DND-41 (cell line): Measurements from ENCODE around the gene FMN2.

Experiments
- ATAC-seq: fragments of 200-7000 bp; cut with Tn5 transposase; 3 replicates; pipeline ENCODE4 v1.9.1; 2021; ENCODE audit warnings: low read depth; ENCODE audit not compliant: insufficient read depth
- DNase-seq: peaks from one replicate; pipeline ENCODE4 v3.0.0-alpha.2; 2020
- H2AFZ ChIP-seq: 2 replicates; pipeline ENCODE4 v1.6.0; 2012; ENCODE audit warnings: low read depth, low read length
- H3K27ac ChIP-seq: 2 replicates; pipeline ENCODE4 v1.5.1; 2012; ENCODE audit warnings: low read length, inconsistent platforms
- H3K27me3 ChIP-seq: fragments of 200-600 bp; sonication (generic); 2 replicates; pipeline ENCODE4 v1.6.0; 2012; ENCODE audit warnings: low read length, mild to moderate bottlenecking, inconsistent platforms; ENCODE audit not compliant: insufficient read depth, poor library complexity
- H3K36me3 ChIP-seq: 2 replicates; pipeline ENCODE4 v1.5.1; 2012; ENCODE audit warnings: low read length, inconsistent platforms; ENCODE audit not compliant: insufficient read depth
- H3K4me1 ChIP-seq: 2 replicates; pipeline ENCODE4 v1.5.1; 2012; ENCODE audit warnings: mild to moderate bottlenecking, low read length; ENCODE audit not compliant: insufficient read depth
- H3K4me2 ChIP-seq: 2 replicates; pipeline ENCODE4 v1.6.0; 2012; ENCODE audit warnings: mild to moderate bottlenecking, moderate library complexity, low read length, inconsistent platforms; ENCODE audit not compliant: insufficient read depth
- H3K4me3 ChIP-seq, 2 experiments: fragments of 200-600 bp in 1 of 2; shearing (Covaris generic) in 1 of 2; 2 replicates each; pipeline ENCODE4 v1.5.1; 2012 to 2016; ENCODE audit warnings: inconsistent platforms in 2 of 2, low read length in 2 of 2, mild to moderate bottlenecking in 2 of 2, low read depth in 1 of 2, moderate library complexity in 1 of 2
- H3K79me2 ChIP-seq: 2 replicates; pipeline ENCODE4 v1.6.0; 2012; ENCODE audit warnings: low read length, inconsistent platforms; ENCODE audit not compliant: insufficient read depth
- H3K9ac ChIP-seq: 2 replicates; pipeline ENCODE4 v1.6.0; 2012; ENCODE audit warnings: low read depth, mild to moderate bottlenecking, inconsistent platforms, low read length, moderate library complexity
- H3K9me3 ChIP-seq: 2 replicates; pipeline ENCODE4 v1.5.1; 2012; ENCODE audit warnings: low read length, moderate library complexity, mild to moderate bottlenecking, inconsistent platforms; ENCODE audit not compliant: insufficient read depth, severe bottlenecking
- H4K20me1 ChIP-seq: 2 replicates; pipeline ENCODE4 v1.6.0; 2012; ENCODE audit warnings: low read length; ENCODE audit not compliant: insufficient read depth
- CTCF ChIP-seq: IDR thresholded peaks from 2 replicates; pipeline ENCODE4 v1.5.1; 2012; ENCODE audit warnings: borderline replicate concordance, low read length, moderate library complexity, mild to moderate bottlenecking; ENCODE audit not compliant: poor library complexity, severe bottlenecking; ENCODE audit errors: extremely low read depth
- EZH2 ChIP-seq: IDR thresholded peaks from 3 replicates; pipeline ENCODE4 v1.6.1; 2012; ENCODE audit warnings: borderline replicate concordance, low read depth, mild to moderate bottlenecking, moderate library complexity, low read length, inconsistent platforms; ENCODE audit not compliant: severe bottlenecking

FMN2 gene

GRCh38 chr1:240111558-240111957 lies 19.9 kb downstream of the FMN2 start:
- no peaks in the 10 kb centered on the region for H3K27me3 ChIP-seq
- H3K9ac ChIP-seq = no peak overlapping the region
- no peak overlapping the region for H3K27ac ChIP-seq
- TF ChIP-seq EZH2 = no peak
- no peak for TF ChIP-seq CTCF
- H4K20me1 ChIP-seq = no peaks in the 10 kb centered on the region
- no peak for DNase-seq
- no peak overlapping the region for H3K4me3 ChIP-seq
- H3K4me2 ChIP-seq = no peak overlapping the region
- ATAC-seq = no peak
- no peaks in the 10 kb centered on the region for H3K9me3 ChIP-seq
- no peaks in the 10 kb centered on the region for H3K79me2 ChIP-seq
- H2AFZ ChIP-seq = no peak overlapping the region
- H3K4me1 ChIP-seq = no peaks in the 10 kb centered on the region
- H3K36me3 ChIP-seq = no peaks in the 10 kb centered on the region

- Histone ChIP-seq H3K36me3 (no peaks in the 10 kb centered on the region), H3K4me1 (no peaks in the 10 kb centered on the region), H4K20me1 (no peaks in the 10 kb centered on the region), H3K4me2 (no peak overlapping the region), H3K4me3 (no peak overlapping the region), H3K27me3 (no peaks in the 10 kb centered on the region), H3K9me3 (peaks cover 3% of the 10 kb centered on the region), H3K9ac (no peak overlapping the region), H3K79me2 (no peaks in the 10 kb centered on the region), H2AFZ (no peak overlapping the region), H3K27ac (no peak overlapping the region)
- no peak for TF ChIP-seq CTCF
- ATAC-seq (no peak), DNase-seq (no peak)
Measured at GRCh38 chr1:240114222-240114621, 22.5 kb downstream of the FMN2 start.

DNA sequence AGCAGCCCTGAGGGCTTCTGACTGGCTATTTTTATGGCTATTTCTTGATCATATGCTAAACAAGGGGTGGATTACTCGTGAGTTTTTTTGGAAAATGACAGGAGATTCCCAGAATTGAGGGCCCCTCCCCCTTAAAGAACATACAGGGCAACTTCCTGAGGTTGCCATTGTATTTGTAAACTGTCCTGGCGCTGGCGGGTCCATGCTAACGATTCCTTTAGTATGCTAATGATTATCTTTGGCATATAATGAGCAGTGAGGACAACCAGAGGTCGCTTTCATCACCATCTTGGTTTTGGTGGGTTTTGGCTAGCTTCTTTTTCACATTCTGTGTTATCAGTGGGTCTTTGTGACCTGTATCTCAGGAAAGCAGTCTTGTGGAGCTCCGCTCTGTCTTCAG lies 24.1 kb downstream of the FMN2 start:
- Histone ChIP-seq H4K20me1 (no peaks in the 10 kb centered on the region), H3K36me3 (no peaks in the 10 kb centered on the region), H3K9ac (no peak overlapping the region), H3K4me2 (no peak overlapping the region), H3K4me3 (no peak overlapping the region), H3K9me3 (peaks cover 3% of the 10 kb centered on the region), H3K27ac (no peak overlapping the region), H3K27me3 (no peaks in the 10 kb centered on the region), H2AFZ (no peak overlapping the region), H3K79me2 (no peaks in the 10 kb centered on the region), H3K4me1 (no peaks in the 10 kb centered on the region)
- ATAC-seq (no peak), DNase-seq (no peak)
- no peak for TF ChIP-seq CTCF
- no peak for TF ChIP-seq EZH2
